Brain microvascular endothelial cell (primary cell): ENCODE results near the gene FAM3D.

ENCODE experiments used
- DNase-seq: peaks from one replicate; pipeline ENCODE4 v3.0.0-alpha.2; 2020
- H3K27ac ChIP-seq: fragments of 250-450 bp; sonication (Bioruptor Pico); 2 replicates; pipeline ENCODE4 v1.5.1; 2020; ENCODE audit warnings: mild to moderate bottlenecking, moderate library complexity
- H3K27me3 ChIP-seq: fragments of 250-450 bp; sonication (Bioruptor Pico); replicated peaks from 2 replicates; pipeline ENCODE4 v1.5.1; 2020; ENCODE audit warnings: mild to moderate bottlenecking
- H3K36me3 ChIP-seq: fragments of 250-450 bp; sonication (Bioruptor Pico); replicated peaks from 2 replicates; pipeline ENCODE4 v1.5.1; 2020; ENCODE audit warnings: mild to moderate bottlenecking
- H3K4me3 ChIP-seq: 2 replicates; pipeline ENCODE4 v1.5.1; 2011; ENCODE audit warnings: low read depth, mild to moderate bottlenecking, control low read depth, low read length, moderate library complexity
- in situ Hi-C: cut with HindIII; loops from 2 replicates; pipeline ENCODE4 v1.10.0; 2017; ENCODE audit warnings: low sequenced_read_pairs, low pct_ligation_motif_present
- TF ChIP-seq, protein P1 (sequence below): IDR thresholded peaks from 2 replicates; pipeline ENCODE4 v1.5.1; 2011; ENCODE audit warnings: low read depth, mild to moderate bottlenecking, moderate library complexity, low read length, control low read depth, inconsistent platforms; ENCODE audit errors: missing control alignments

FAM3D gene

DNA sequence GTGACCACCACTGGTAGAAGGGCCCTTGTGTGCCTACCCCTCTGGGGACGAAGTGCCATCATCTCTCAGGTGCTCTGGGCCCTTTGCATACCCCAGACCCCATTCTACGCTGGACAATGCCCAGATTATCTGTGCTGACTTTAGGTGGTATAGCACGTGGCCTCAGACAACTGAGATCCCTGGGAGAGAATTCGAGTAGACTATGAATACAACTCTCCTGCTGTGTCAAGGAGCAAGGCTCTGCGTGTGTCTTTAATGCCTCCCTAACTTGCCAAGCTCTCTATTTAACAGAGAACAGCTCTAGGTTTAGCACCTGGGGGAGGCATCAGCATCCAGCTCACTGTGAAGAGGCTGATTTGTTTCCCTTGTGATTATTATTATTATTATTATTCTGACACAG, 29.1 kb downstream of the FAM3D start:
- TF ChIP-seq, protein P1, sequence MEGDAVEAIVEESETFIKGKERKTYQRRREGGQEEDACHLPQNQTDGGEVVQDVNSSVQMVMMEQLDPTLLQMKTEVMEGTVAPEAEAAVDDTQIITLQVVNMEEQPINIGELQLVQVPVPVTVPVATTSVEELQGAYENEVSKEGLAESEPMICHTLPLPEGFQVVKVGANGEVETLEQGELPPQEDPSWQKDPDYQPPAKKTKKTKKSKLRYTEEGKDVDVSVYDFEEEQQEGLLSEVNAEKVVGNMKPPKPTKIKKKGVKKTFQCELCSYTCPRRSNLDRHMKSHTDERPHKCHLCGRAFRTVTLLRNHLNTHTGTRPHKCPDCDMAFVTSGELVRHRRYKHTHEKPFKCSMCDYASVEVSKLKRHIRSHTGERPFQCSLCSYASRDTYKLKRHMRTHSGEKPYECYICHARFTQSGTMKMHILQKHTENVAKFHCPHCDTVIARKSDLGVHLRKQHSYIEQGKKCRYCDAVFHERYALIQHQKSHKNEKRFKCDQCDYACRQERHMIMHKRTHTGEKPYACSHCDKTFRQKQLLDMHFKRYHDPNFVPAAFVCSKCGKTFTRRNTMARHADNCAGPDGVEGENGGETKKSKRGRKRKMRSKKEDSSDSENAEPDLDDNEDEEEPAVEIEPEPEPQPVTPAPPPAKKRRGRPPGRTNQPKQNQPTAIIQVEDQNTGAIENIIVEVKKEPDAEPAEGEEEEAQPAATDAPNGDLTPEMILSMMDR = no peak
- H3K36me3 ChIP-seq = no peaks in the 10 kb centered on the region
- H3K4me3 ChIP-seq = no peak overlapping the region
- H3K27ac ChIP-seq = no peak overlapping the region
- in situ Hi-C loops = no loop called here
- no peaks in the 10 kb centered on the region for H3K27me3 ChIP-seq
- DNase-seq = no peak

DNA sequence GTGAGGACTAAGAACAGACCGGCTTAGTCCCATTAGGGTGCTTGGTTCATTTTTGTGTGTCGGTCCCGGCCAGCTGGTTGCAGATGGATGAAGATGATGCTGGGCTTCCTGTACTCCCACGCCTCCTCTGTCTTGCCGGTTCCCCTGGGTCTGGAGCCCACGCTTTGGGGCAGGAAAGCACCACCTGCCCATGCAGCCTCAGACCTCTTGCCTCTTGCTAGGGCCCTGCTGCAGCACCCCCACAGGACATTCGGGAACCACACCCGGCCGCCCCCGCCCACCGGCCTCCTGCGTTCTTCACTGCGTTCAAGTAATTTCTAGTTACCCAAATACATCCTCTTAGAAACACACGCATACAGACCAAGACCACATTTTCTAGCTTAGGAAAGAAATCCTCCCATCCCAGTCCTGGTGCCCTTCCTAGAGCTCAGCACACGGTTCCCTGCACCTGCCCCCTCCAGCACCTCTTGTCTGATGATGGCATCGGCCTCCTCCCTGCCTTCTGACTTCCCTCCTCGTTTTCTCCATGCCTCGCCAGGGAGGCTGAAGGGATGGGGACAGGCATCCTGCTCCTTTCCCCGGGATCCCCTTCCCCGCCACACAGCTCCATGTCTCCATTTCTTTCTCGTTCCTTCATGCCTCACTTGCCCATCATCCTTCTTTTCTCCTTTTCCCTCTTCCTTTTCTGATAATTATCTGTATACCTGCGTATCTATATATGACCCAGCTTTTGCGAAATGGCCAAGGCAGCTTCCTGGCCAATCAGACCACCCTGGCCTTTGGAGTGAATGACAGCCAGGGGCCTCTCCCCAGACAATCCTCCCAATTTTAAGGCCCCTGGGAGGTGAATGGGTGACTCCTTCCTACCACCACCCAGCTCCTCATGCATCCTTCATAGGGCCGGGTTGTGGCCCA, 30.9 kb downstream of the FAM3D start:
- TF ChIP-seq, protein P1 = no peak
- H3K4me3 ChIP-seq = no peak overlapping the region

GRCh38 chr3:58633157-58633865, 33.3 kb downstream of the FAM3D start:
- H3K27ac ChIP-seq = no peak overlapping the region
- TF ChIP-seq, protein P1 = no peak
- H3K27me3 ChIP-seq = no peaks in the 10 kb centered on the region
- no peak for DNase-seq
- no peak overlapping the region for H3K4me3 ChIP-seq
- in situ Hi-C loops = no loop called here
- H3K36me3 ChIP-seq = no peaks in the 10 kb centered on the region

More for the DNA sequence above, 30.9 kb downstream of the FAM3D start:
- no peak overlapping the region for H3K27ac ChIP-seq
- no peaks in the 10 kb centered on the region for H3K27me3 ChIP-seq
- in situ Hi-C loops = no loop called here
- DNase-seq = no peak
- H3K36me3 ChIP-seq = no peaks in the 10 kb centered on the region

- DNase-seq = no peak
- TF ChIP-seq, protein P1 = no peak
- Histone ChIP-seq H3K4me3 (no peak overlapping the region), H3K27me3 (no peaks in the 10 kb centered on the region), H3K27ac (no peak overlapping the region), H3K36me3 (no peaks in the 10 kb centered on the region)
- in situ Hi-C loops = no loop called here
Measured at GRCh38 chr3:58631742-58632141, 34.8 kb downstream of the FAM3D start.

DNA sequence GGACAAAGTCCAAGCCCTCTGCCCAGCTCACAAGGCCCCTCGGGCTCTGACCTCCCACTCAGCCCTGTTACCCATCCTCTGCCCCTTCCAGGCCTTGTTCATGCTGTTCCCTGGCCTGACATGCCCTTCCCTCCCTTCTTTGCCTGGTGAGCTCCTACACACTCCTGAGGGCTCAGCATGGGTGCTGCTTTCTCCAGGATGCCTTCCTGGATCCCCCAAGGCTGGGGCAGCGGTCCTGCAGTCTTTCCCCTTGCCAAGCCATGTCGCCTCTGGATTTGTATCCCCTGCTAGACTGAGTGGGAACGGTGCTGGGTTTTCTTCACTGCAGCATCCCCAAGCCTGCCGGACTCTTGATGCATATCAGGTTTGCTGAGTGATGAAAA, 35.9 kb downstream of the FAM3D start:
- in situ Hi-C loops = no loop called here
- DNase-seq = no peak
- no peak overlapping the region for H3K27ac ChIP-seq
- no peak overlapping the region for H3K4me3 ChIP-seq
- no peaks in the 10 kb centered on the region for H3K36me3 ChIP-seq
- no peaks in the 10 kb centered on the region for H3K27me3 ChIP-seq
- TF ChIP-seq, protein P1 = no peak
